Mucosa of rectum (tissue), 2 donors: ENCODE measurements around the gene PLA2G15.

ENCODE experiments used
- H3K27ac ChIP-seq, 2 donors: one replicate each; pipeline ENCODE4 v1.7.0; 2013; ENCODE audit warnings: inconsistent platforms in 2 of 2, low read depth in 2 of 2, low read length in 2 of 2
- H3K27me3 ChIP-seq, 2 donors: one replicate each; pipeline ENCODE4 v1.7.0; 2013; ENCODE audit warnings: low read length in 2 of 2; ENCODE audit not compliant: control insufficient read depth in 2 of 2, insufficient read depth in 2 of 2
- H3K36me3 ChIP-seq, 2 donors: one replicate each; pipeline ENCODE4 v1.7.0; 2013; ENCODE audit warnings: low read length in 2 of 2; ENCODE audit not compliant: control insufficient read depth in 2 of 2, insufficient read depth in 2 of 2
- H3K4me1 ChIP-seq, 2 donors: one replicate each; pipeline ENCODE4 v1.7.0; 2013; ENCODE audit warnings: low read length in 2 of 2, mild to moderate bottlenecking in 1 of 2; ENCODE audit not compliant: control insufficient read depth in 2 of 2, insufficient read depth in 2 of 2
- H3K4me3 ChIP-seq, 2 donors: one replicate each; pipeline ENCODE4 v1.7.0; 2013; ENCODE audit warnings: low read length in 2 of 2
- H3K9ac ChIP-seq, 2 donors: one replicate each; pipeline ENCODE4 v1.7.0; 2013; ENCODE audit warnings: low read length in 2 of 2, low read depth in 1 of 2, mild to moderate bottlenecking in 1 of 2
- H3K9me3 ChIP-seq, 2 donors: one replicate each; pipeline ENCODE4 v1.7.0; 2013; ENCODE audit warnings: low read length in 2 of 2; ENCODE audit not compliant: control insufficient read depth in 2 of 2
- donor health status: healthy.
- donor health status: Normal muscosa, but diverticular disease.

The PLA2G15 gene

DNA sequence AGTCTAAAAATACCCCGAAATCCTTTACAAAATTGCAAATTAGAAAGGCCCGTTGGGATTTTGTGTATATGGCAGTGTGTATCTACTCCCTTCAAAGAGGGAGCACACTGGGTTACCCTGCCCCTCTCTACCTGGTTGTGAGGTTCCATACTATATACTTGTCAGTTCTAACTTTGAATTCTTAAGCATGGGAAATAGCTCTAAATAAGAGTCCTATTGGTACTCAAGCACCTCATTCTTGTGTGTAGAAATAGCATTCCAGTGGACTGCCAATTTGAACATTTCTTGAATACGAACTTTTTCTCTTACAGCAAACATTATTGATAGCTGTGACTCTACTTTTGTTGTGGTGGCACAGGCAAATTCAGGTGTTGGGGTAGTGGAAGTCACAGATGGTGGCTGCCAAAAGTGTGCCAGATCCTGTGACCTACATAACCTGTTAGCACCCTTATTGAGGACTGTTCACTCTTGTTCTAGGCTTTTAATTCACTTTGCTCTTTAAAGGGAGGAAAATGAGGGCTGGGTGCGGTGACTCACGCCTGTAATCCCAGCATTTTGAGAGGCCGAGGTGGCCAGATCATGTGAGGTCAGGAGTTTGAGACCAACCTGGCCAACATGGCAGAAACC, 25.3 kb upstream of the PLA2G15 start:
- Histone ChIP-seq H3K4me3 (no peak overlapping the region), H3K27me3 (no peaks in the 10 kb centered on the region), H3K9ac (no peak overlapping the region), H3K27ac (no peak overlapping the region), H3K9me3 (no peaks in the 10 kb centered on the region), H3K4me1 (no peaks in the 10 kb centered on the region), H3K36me3 (peaks cover 0 to 10% of the 10 kb centered on the region in 2 donors)

- no peaks in the 10 kb centered on the region for H3K9me3 ChIP-seq
- no peak overlapping the region for H3K4me3 ChIP-seq
- no peak overlapping the region for H3K27ac ChIP-seq
- no peaks in the 10 kb centered on the region for H3K27me3 ChIP-seq
- H3K4me1 ChIP-seq: peaks cover 11 to 15% of the 10 kb centered on the region in 2 donors
- peaks cover 0 to 7% of the 10 kb centered on the region in 2 donors for H3K36me3 ChIP-seq
- H3K9ac ChIP-seq: no peak overlapping the region
Measured at GRCh38 chr16:68223072-68223471, 22.1 kb upstream of the PLA2G15 start.

- Histone ChIP-seq H3K27ac (no peak overlapping the region), H3K9ac (no peak overlapping the region), H3K4me3 (no peak overlapping the region), H3K27me3 (no peaks in the 10 kb centered on the region), H3K36me3 (peaks cover 17 to 31% of the 10 kb centered on the region in 2 donors), H3K4me1 (peaks cover 20 to 24% of the 10 kb centered on the region in 2 donors), H3K9me3 (no peaks in the 10 kb centered on the region)
Measured at GRCh38 chr16:68226116-68226515, 19.1 kb upstream of the PLA2G15 start.

GRCh38 chr16:68227183-68227793, 17.9 kb upstream of the PLA2G15 start:
- H3K4me3 ChIP-seq: no peak overlapping the region

GRCh38 chr16:68227850-68228553, 17.2 kb upstream of the PLA2G15 start:
- Histone ChIP-seq H3K9ac (no peak overlapping the region), H3K9me3 (no peaks in the 10 kb centered on the region), H3K27me3 (no peaks in the 10 kb centered on the region), H3K27ac (peak overlapping the region; percentile 27 to 34), H3K36me3 (peaks cover 32 to 43% of the 10 kb centered on the region in 2 donors), H3K4me3 (no peak overlapping the region), H3K4me1 (peaks cover 24 to 25% of the 10 kb centered on the region in 2 donors)

More at GRCh38 chr16:68227183-68227793, 17.9 kb upstream of the PLA2G15 start:
- Histone ChIP-seq H3K27ac (peak overlapping the region; percentile 27 to 34), H3K4me1 (peaks cover 20 to 24% of the 10 kb centered on the region in 2 donors), H3K27me3 (no peaks in the 10 kb centered on the region), H3K9ac (no peak overlapping the region), H3K36me3 (peaks cover 29 to 38% of the 10 kb centered on the region in 2 donors), H3K9me3 (no peaks in the 10 kb centered on the region)

GRCh38 chr16:68228652-68229051, 16.5 kb upstream of the PLA2G15 start:
- Histone ChIP-seq H3K36me3 (peaks cover 38 to 45% of the 10 kb centered on the region in 2 donors), H3K27me3 (no peaks in the 10 kb centered on the region), H3K27ac (no peak overlapping the region), H3K9ac (no peak overlapping the region), H3K9me3 (no peaks in the 10 kb centered on the region), H3K4me1 (peaks cover 30 to 31% of the 10 kb centered on the region in 2 donors), H3K4me3 (no peak overlapping the region)

DNA sequence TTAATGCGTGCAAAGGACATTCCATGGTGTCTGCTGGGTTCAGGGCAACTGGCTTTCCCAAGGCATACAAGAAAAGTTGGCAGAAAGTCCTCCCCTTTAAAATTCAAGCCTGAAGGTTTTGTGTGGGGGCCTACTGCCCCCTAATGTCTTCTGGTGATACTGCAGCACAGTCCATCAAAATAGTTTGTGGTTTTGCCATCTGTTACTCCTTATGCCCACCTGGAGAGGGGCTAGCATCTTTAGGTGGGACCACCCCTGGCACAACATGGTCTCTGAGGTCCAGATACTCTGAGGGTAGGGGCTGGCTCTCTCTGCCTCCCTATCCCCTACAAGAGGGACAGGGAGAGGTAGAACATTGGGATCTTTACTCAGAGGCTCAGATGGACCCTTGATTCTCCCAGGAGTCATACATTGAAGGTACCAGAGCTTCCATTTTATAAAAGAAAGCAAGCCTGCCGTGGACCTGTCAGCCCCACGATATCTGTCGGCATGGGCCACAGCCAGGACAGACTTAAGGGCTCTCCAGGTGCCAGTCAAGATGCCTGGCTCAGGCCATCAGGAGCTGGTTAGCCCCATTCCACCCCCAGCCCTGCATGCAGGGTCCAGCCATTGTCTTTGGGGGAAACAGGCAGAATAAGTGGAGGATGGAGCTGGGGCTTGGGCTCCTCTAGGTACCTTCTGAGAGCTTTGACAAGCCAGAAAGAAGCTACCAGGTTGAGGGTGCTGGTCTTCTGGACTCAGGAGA, 15.6 kb upstream of the PLA2G15 start:
- Histone ChIP-seq H3K27ac (no peak overlapping the region), H3K4me3 (no peak overlapping the region), H3K9me3 (no peaks in the 10 kb centered on the region), H3K27me3 (no peaks in the 10 kb centered on the region), H3K9ac (no peak overlapping the region), H3K4me1 (peaks cover 38 to 39% of the 10 kb centered on the region in 2 donors), H3K36me3 (peaks cover 39 to 45% of the 10 kb centered on the region in 2 donors)

GRCh38 chr16:68230176-68230571, 15.0 kb upstream of the PLA2G15 start:
- Histone ChIP-seq H3K4me3 (no peak overlapping the region), H3K27ac (no peak overlapping the region), H3K9me3 (no peaks in the 10 kb centered on the region), H3K9ac (no peak overlapping the region), H3K36me3 (peaks cover 39 to 45% of the 10 kb centered on the region in 2 donors), H3K27me3 (no peaks in the 10 kb centered on the region), H3K4me1 (peaks cover 41 to 42% of the 10 kb centered on the region in 2 donors)

GRCh38 chr16:68230956-68231355, 14.2 kb upstream of the PLA2G15 start:
- no peak overlapping the region for H3K27ac ChIP-seq
- H3K36me3 ChIP-seq: peaks cover 39 to 45% of the 10 kb centered on the region in 2 donors
- no peak overlapping the region for H3K9ac ChIP-seq
- no peak overlapping the region for H3K4me3 ChIP-seq
- H3K9me3 ChIP-seq: no peaks in the 10 kb centered on the region
- H3K4me1 ChIP-seq: peaks cover 41 to 42% of the 10 kb centered on the region in 2 donors
- no peaks in the 10 kb centered on the region for H3K27me3 ChIP-seq
